Ishikawa (cell line): ENCODE results near the gene DENND1A.

Source experiments
- CEBPB ChIP-seq: IDR thresholded peaks from 2 replicates; pipeline ENCODE4 v1.6.1; 2012
- CREB1 ChIP-seq: IDR thresholded peaks from 2 replicates; pipeline ENCODE4 v1.6.1; 2012; ENCODE audit warnings: low read depth
- EGR1 ChIP-seq: IDR thresholded peaks from 2 replicates; pipeline ENCODE4 v1.6.1; 2012
- EP300 ChIP-seq: IDR thresholded peaks from 2 replicates; pipeline ENCODE4 v1.6.1; 2012; ENCODE audit warnings: borderline replicate concordance
- FOXM1 ChIP-seq: IDR thresholded peaks from 2 replicates; pipeline ENCODE4 v1.6.1; 2012; ENCODE audit warnings: low read depth, borderline replicate concordance
- NFIC ChIP-seq: IDR thresholded peaks from 2 replicates; pipeline ENCODE4 v1.6.1; 2012
- RAD21 ChIP-seq: IDR thresholded peaks from 2 replicates; pipeline ENCODE4 v1.6.1; 2012; ENCODE audit warnings: low read depth
- TAF1 ChIP-seq: IDR thresholded peaks from 2 replicates; pipeline ENCODE4 v1.6.1; 2012; ENCODE audit warnings: low read depth, mild to moderate bottlenecking
- TCF12 ChIP-seq: IDR thresholded peaks from 2 replicates; pipeline ENCODE4 v1.6.1; 2012; ENCODE audit warnings: low read depth
- TEAD4 ChIP-seq: IDR thresholded peaks from 2 replicates; pipeline ENCODE4 v1.6.1; 2012
- YY1 ChIP-seq: IDR thresholded peaks from 2 replicates; pipeline ENCODE4 v1.6.1; 2012; ENCODE audit warnings: low read depth
- ZBTB7A ChIP-seq: IDR thresholded peaks from 2 replicates; pipeline ENCODE4 v1.6.1; 2012; ENCODE audit warnings: low read depth
- TF ChIP-seq, protein P1 (sequence below): IDR thresholded peaks from 2 replicates; pipeline ENCODE4 v1.6.1; 2012
- TF ChIP-seq, protein P2 (sequence below): IDR thresholded peaks from 2 replicates; pipeline ENCODE4 v1.6.1; 2012
- TF ChIP-seq, protein P3 (sequence below): IDR thresholded peaks from 2 replicates; pipeline ENCODE4 v1.6.1; 2012; ENCODE audit warnings: low read depth, mild to moderate bottlenecking

Gene DENND1A

DNA sequence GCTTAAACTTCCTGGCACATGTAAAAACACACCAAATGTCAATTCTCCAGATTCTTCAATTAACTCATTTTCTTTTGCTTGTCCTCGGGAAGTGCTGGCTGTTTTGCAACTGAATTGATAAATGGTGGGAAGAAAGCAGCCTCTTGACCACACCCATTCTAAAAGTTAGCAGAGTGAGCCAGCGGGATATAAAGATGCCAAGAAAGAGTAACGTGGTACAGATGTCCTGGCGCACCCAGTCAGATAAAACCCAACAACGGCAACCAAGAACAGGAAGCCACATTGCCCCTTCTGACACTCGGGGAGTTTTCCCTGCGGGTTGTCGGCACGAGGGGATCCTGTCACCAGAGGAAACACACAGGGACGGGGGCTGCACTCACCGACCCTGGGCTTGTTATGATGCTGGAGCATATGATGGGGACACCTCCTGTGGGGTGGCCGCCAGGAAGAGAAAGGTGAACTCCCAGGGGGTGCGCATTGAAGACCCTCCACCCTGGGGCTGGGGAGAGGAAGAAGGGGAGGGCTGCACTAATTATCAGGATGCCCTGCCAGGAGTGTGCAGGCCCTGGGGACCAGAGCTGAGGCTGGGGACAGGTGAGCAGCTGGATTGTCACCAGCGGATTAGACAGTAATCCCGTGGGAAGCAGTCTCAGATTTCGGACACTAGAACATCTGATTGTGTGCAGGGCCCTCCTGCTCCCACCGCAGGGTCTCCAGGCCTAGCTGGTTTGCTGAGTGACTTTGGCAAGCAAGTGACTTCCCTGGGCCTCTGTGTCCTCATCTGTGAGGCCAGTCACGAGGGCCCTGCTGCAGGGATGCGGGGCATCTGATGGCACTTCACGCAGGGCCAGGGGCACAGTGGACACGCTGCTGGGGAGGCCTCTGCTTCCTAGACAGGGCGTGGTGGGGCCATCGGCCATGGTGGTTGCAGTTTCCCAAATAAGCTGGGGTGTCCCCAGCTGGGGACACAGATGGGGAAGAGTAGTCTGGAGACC is 514.7 kb downstream of the DENND1A start:
- TF ChIP-seq TAF1 = no peak
- TF ChIP-seq RAD21 = no peak
- TF ChIP-seq EGR1 = no peak
- TF ChIP-seq CREB1 = no peak
- no peak for TF ChIP-seq EP300
- TF ChIP-seq FOXM1 = no peak
- no peak for TF ChIP-seq TCF12
- TF ChIP-seq, protein P1, sequence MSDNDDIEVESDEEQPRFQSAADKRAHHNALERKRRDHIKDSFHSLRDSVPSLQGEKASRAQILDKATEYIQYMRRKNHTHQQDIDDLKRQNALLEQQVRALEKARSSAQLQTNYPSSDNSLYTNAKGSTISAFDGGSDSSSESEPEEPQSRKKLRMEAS = no peak
- TF ChIP-seq YY1 = no peak
- TF ChIP-seq, protein P2, sequence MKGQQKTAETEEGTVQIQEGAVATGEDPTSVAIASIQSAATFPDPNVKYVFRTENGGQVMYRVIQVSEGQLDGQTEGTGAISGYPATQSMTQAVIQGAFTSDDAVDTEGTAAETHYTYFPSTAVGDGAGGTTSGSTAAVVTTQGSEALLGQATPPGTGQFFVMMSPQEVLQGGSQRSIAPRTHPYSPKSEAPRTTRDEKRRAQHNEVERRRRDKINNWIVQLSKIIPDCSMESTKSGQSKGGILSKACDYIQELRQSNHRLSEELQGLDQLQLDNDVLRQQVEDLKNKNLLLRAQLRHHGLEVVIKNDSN = no peak
- TF ChIP-seq NFIC = no peak
- TF ChIP-seq, protein P3, sequence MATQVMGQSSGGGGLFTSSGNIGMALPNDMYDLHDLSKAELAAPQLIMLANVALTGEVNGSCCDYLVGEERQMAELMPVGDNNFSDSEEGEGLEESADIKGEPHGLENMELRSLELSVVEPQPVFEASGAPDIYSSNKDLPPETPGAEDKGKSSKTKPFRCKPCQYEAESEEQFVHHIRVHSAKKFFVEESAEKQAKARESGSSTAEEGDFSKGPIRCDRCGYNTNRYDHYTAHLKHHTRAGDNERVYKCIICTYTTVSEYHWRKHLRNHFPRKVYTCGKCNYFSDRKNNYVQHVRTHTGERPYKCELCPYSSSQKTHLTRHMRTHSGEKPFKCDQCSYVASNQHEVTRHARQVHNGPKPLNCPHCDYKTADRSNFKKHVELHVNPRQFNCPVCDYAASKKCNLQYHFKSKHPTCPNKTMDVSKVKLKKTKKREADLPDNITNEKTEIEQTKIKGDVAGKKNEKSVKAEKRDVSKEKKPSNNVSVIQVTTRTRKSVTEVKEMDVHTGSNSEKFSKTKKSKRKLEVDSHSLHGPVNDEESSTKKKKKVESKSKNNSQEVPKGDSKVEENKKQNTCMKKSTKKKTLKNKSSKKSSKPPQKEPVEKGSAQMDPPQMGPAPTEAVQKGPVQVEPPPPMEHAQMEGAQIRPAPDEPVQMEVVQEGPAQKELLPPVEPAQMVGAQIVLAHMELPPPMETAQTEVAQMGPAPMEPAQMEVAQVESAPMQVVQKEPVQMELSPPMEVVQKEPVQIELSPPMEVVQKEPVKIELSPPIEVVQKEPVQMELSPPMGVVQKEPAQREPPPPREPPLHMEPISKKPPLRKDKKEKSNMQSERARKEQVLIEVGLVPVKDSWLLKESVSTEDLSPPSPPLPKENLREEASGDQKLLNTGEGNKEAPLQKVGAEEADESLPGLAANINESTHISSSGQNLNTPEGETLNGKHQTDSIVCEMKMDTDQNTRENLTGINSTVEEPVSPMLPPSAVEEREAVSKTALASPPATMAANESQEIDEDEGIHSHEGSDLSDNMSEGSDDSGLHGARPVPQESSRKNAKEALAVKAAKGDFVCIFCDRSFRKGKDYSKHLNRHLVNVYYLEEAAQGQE = no peak
- no peak for TF ChIP-seq ZBTB7A

DNA sequence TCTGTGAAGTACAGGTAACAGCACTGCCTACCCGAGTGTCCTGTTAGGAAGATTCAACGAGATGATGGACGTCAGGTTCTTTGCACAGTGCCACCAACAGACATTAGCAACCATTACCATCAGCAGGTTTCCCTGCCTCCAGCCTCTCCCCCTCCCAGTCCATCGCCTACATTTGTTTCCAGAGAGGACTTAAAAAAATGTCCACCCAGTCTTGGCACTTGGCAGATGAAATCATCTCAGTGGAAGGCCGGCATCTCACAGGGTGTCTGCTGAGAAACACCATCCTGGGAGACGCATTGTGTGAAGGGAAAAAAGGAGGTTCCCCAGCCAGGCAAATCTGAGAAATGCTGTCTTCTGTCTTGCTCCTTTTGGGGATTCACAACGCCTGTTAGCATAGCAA is 515.7 kb downstream of the DENND1A start:
- TF ChIP-seq, protein P1 = no peak
- no peak for TF ChIP-seq RAD21

DNA sequence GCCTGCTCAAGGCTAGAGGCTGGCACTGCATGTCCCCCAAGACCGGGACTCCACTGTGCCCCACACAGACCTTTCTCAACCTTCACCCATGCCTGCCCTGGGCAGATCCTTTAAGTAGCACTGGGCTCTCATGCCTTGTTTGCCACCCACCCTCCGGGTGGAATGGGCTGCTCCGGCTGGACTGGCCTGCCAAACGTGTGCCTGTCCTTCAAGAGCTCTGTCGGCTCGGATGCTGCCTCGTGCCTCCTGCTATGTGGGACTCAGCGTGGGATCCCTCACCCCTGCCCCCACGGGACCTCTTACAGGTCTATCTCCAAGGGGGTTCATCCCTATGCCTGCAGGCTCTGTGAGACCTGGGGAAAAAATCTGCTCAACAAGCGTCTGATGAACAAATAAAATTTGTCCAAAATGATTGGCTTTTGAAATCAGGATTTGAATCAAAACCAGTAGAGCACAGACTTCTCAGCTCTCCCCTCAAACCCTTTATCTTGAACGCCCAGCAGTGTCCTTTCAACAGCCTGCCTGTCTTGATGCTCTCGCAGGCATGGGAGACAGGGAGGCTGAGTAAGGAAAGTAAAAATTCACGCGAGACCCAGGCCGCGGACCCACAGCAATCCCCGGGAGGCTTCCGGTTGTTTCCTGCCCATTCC is 517.6 kb downstream of the DENND1A start:
- TF ChIP-seq YY1 = no peak
- no peak for TF ChIP-seq FOXM1
- no peak for TF ChIP-seq TEAD4
- no peak for TF ChIP-seq NFIC

DNA sequence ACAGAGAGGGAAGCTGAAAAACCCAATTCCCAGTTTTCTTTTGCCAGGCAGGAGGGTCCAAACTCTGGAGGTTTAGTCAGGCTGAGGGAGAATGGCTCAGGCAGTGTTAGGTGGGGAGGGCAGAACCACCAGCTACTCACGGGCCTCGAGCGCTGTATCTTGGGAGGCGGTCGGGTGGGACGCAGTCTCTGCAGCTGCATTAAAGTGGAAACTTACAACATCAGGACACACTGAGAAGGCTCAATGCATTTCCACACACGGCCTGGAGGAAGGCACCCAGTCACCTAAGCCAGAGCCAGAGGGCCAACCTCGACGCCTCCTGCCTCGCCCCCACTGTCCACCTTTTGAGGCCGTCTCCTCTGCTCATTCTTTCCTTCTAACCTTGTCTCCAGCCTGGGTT is 518.3 kb downstream of the DENND1A start:
- no peak for TF ChIP-seq EP300
- TF ChIP-seq, protein P1 = no peak
- no peak for TF ChIP-seq CEBPB
- no peak for TF ChIP-seq NFIC
- no peak for TF ChIP-seq CREB1
- TF ChIP-seq TEAD4 = no peak
- TF ChIP-seq TAF1 = no peak
- TF ChIP-seq TCF12 = no peak

DNA sequence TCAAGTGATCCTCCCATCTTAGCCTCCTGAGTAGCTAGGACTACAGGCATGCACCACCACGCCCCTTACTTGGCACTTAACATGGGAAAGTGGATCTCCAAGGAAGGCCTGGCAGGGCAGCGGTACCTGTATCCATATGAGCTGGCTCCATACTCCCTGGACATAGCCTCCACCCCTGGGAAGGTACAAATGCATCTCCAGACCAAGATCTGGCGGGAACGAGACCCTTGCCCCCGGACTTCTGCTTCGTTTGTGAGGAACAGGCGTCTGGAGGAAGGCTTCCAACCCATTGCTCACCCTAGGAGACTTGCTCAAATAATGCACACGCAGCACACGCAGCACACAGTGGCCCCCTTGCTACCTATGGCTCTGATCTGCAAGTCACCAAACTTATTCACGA is 518.7 kb downstream of the DENND1A start:
- TF ChIP-seq, protein P3 = no peak
- TF ChIP-seq FOXM1 = no peak
- TF ChIP-seq ZBTB7A = no peak
- TF ChIP-seq, protein P1 = no peak
- TF ChIP-seq TCF12 = no peak
- no peak for TF ChIP-seq NFIC
- TF ChIP-seq, protein P2 = no peak
- no peak for TF ChIP-seq EGR1
- no peak for TF ChIP-seq TAF1
- no peak for TF ChIP-seq YY1
- no peak for TF ChIP-seq RAD21
- TF ChIP-seq CEBPB = no peak
- TF ChIP-seq EP300 = no peak
- no peak for TF ChIP-seq TEAD4
- TF ChIP-seq CREB1 = no peak
